Osteocyte (in vitro differentiated cells): Measurements from ENCODE around the gene C4orf50. TPM values are rescaled to one million over a fixed set of nuclear protein-coding genes. Genes with fewer than 3 reads are reported as not detected.

ENCODE experiments used
- DNase-seq: peaks from one replicate; pipeline ENCODE4 v3.0.0; 2021; ENCODE audit warnings: mixed read lengths; ENCODE audit not compliant: unreplicated experiment; ENCODE audit errors: extremely low spot score
- H3K27ac Mint-ChIP-seq: one replicate; pipeline ENCODE4 v1.8.0; 2021; ENCODE audit warnings: mild to moderate bottlenecking, mixed read lengths; ENCODE audit not compliant: unreplicated experiment
- H3K27me3 Mint-ChIP-seq: one replicate; pipeline ENCODE4 v1.8.0; 2021; ENCODE audit warnings: mixed read lengths; ENCODE audit not compliant: unreplicated experiment
- H3K36me3 Mint-ChIP-seq: one replicate; pipeline ENCODE4 v1.8.0; 2021; ENCODE audit warnings: mixed read lengths; ENCODE audit not compliant: unreplicated experiment
- H3K4me1 Mint-ChIP-seq: one replicate; pipeline ENCODE4 v1.8.0; 2021; ENCODE audit warnings: mixed read lengths; ENCODE audit not compliant: unreplicated experiment
- H3K4me3 Mint-ChIP-seq: one replicate; pipeline ENCODE4 v1.8.0; 2021; ENCODE audit warnings: mild to moderate bottlenecking, moderate library complexity, mixed read lengths; ENCODE audit not compliant: unreplicated experiment
- H3K9me3 Mint-ChIP-seq: one replicate; pipeline ENCODE4 v1.8.0; 2021; ENCODE audit warnings: mixed read lengths; ENCODE audit not compliant: unreplicated experiment
- total RNA-seq: library from RNA; stranded (reverse); gene quantifications from 2 replicates; pipeline ENCODE4 v1.2.1, GENCODE V29; 2021
- TF ChIP-seq, protein P1 (sequence below): fragments of 200-600 bp; sonication (generic); IDR thresholded peaks from 2 replicates; pipeline ENCODE4 v1.5.0; 2021; ENCODE audit warnings: antibody characterized with exemption, mild to moderate bottlenecking, moderate library complexity

Gene C4orf50
- total RNA-seq, 1 donor from 2014 or later: not detected

DNA sequence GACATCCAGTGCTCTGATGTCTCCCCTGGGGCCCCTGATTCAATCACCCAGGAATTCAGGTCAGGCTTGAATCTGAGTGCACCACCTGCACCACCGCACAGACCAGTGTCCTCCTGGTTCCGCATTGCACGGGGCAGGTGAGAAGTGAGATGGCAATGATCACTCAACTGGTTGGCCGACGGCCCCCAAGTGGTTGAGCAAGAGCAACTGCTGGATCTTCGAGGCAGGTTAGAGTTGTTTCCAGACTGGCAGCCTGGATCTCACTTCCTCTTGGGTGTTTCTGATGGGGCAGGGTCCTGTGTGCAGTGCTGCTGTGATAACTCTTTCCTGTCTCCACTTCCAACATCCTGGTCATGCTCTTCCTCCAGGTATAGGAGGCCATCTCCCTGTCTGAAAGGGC, 50.4 kb downstream of the C4orf50 start:
- Mint-ChIP-seq H3K27ac (no peak overlapping the region), H3K36me3 (no peaks in the 10 kb centered on the region), H3K27me3 (peaks cover 35% of the 10 kb centered on the region), H3K4me1 (no peaks in the 10 kb centered on the region), H3K4me3 (no peak overlapping the region), H3K9me3 (no peaks in the 10 kb centered on the region)
- DNase-seq: no peak
- TF ChIP-seq, protein P1, sequence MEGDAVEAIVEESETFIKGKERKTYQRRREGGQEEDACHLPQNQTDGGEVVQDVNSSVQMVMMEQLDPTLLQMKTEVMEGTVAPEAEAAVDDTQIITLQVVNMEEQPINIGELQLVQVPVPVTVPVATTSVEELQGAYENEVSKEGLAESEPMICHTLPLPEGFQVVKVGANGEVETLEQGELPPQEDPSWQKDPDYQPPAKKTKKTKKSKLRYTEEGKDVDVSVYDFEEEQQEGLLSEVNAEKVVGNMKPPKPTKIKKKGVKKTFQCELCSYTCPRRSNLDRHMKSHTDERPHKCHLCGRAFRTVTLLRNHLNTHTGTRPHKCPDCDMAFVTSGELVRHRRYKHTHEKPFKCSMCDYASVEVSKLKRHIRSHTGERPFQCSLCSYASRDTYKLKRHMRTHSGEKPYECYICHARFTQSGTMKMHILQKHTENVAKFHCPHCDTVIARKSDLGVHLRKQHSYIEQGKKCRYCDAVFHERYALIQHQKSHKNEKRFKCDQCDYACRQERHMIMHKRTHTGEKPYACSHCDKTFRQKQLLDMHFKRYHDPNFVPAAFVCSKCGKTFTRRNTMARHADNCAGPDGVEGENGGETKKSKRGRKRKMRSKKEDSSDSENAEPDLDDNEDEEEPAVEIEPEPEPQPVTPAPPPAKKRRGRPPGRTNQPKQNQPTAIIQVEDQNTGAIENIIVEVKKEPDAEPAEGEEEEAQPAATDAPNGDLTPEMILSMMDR: no peak

DNA sequence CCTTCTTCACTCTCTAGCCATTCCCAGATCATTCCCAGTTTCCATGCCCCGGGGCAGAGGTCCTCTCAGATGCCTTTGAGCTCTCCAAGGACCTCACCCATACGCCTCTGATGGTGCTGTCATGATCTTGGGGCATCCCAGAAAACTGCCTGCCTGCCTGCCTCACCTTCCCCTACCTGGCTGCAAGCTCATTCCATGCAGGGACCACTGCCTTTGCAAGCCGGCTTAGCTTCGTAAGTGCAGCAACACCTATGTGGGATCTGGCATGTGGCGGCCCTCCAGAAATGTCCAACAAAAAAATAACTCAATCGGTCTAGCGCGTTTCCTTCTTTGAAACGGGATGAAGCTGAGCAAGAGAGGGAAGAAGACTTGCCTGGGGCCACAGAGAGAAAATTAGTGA, 53.0 kb downstream of the C4orf50 start:
- Mint-ChIP-seq H3K27ac (no peak overlapping the region), H3K4me3 (no peak overlapping the region), H3K4me1 (no peaks in the 10 kb centered on the region), H3K36me3 (no peaks in the 10 kb centered on the region), H3K27me3 (peaks cover 48% of the 10 kb centered on the region), H3K9me3 (no peaks in the 10 kb centered on the region)
- no peak for DNase-seq
- TF ChIP-seq, protein P1: no peak

DNA sequence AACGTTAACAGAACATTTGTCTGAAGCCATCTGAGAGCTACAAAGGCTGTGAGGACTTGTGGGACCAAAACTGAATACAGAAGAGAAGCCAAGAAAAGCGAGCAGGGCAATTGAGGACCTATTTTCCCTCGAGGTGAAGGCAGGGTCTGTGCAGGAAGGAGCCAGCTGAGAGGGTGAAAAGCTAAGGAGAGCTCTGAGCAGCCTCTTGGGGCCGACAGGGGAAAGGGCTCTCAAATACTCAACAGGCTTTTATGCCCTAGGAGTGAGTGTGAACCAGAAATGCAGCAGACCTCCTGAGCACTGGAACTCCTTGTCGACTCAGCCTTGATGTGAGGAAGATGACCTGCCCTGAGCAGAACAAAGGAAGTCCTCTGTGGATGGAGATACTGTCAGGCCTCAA, 54.2 kb downstream of the C4orf50 start:
- peaks cover 47% of the 10 kb centered on the region for H3K27me3 Mint-ChIP-seq
- no peak overlapping the region for H3K4me3 Mint-ChIP-seq
- TF ChIP-seq, protein P1: no peak
- no peaks in the 10 kb centered on the region for H3K36me3 Mint-ChIP-seq
- no peak overlapping the region for H3K27ac Mint-ChIP-seq
- H3K4me1 Mint-ChIP-seq: no peaks in the 10 kb centered on the region
- no peak for DNase-seq
- H3K9me3 Mint-ChIP-seq: no peaks in the 10 kb centered on the region

DNA sequence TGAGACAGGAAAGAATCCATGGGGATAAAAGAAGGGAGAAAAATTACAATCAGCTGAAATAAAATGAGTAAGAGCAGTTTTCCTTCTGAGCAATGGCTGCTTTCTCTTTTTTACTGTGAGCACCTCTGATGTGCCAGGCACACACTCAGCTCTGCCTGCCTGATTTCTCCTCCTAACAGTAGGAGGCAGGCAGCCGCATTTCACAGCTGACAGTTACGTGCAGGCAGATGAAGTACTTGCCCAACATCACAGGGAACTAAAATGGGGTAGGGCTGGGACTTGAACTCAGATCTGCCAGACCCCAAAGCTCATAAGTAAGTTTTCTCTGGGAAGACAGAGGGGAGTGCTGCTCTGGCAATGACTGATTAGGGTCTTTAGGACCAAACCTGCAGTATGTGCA, 54.6 kb downstream of the C4orf50 start:
- TF ChIP-seq, protein P1: no peak
- no peaks in the 10 kb centered on the region for H3K4me1 Mint-ChIP-seq
- no peak overlapping the region for H3K27ac Mint-ChIP-seq
- H3K27me3 Mint-ChIP-seq: peaks cover 49% of the 10 kb centered on the region
- no peaks in the 10 kb centered on the region for H3K9me3 Mint-ChIP-seq
- no peak for DNase-seq
- no peaks in the 10 kb centered on the region for H3K36me3 Mint-ChIP-seq
- no peak overlapping the region for H3K4me3 Mint-ChIP-seq

DNA sequence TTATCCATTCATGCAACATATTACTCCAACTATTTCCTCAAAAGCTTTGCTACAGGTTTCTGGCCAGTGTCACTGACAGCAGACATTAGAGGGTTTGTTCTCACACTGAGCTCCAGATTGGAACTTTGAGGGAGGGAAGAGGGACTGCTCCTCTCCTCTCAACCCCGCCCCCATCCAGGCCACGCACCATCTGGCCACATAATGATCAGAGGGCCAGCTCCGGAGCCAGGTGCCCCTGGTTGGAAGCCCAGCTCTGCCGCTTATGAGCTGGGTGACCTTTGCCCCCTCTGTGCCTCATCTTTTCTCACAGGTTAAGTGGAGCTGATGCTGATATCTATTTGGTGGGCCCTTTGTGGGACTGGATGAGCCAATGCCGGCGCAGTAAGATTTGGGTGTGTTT, 55.8 kb downstream of the C4orf50 start:
- no peak overlapping the region for H3K4me3 Mint-ChIP-seq
- H3K4me1 Mint-ChIP-seq: no peaks in the 10 kb centered on the region
- peaks cover 46% of the 10 kb centered on the region for H3K27me3 Mint-ChIP-seq
- no peak overlapping the region for H3K27ac Mint-ChIP-seq
- DNase-seq: no peak
- H3K9me3 Mint-ChIP-seq: no peaks in the 10 kb centered on the region
- TF ChIP-seq, protein P1: no peak
- H3K36me3 Mint-ChIP-seq: no peaks in the 10 kb centered on the region
